ENCODE measurements around the gene SH3YL1. TPM values are rescaled to one million over a fixed set of nuclear protein-coding genes. Genes with fewer than 3 reads are reported as not detected.

The SH3YL1 gene
- total RNA-seq, 3 donors from 2014 or later (not counting 1 experiment from before 2014, with no cell fraction given) = 28.3 to 42.2 (median 32.3) TPM

- TF ChIP-seq CTCF (IDR thresholded peaks at IDR 0.05) = no peak
- no peaks in the 10 kb centered on the region for H3K9me3 ChIP-seq (ENCODE audit: control insufficient read depth, insufficient read depth, low read length)
- no peaks in the 10 kb centered on the region for H3K27me3 ChIP-seq (ENCODE audit: control insufficient read depth, insufficient read depth, low read length)
- Mint-ChIP-seq H3K27ac (peak overlapping the region; percentile 73 to 76), H3K4me1 (peaks cover 47 to 59% of the 10 kb centered on the region in 2 donors), H3K36me3 (peaks cover 8% of the 10 kb centered on the region), H3K4me3 (peak overlapping the region; percentile 65), H3K27me3 (ENCODE audit: low read depth in 2 of 2) (no peaks in the 10 kb centered on the region), H3K9me3 (peaks cover 0 to 2% of the 10 kb centered on the region in 2 donors)
- H3K4me1 ChIP-seq (ENCODE audit: control insufficient read depth, insufficient read depth, low read length) = peaks cover 30% of the 10 kb centered on the region
- peak; percentile 70 to 94 (median 79) for ATAC-seq
- intact Hi-C loops (cut with micrococcal nuclease) = loop anchor here (1.0 kb wide), 1 partner anchor 30 kb away; no protein-coding TSS in a partner anchor
- no peak overlapping the region for H3K4me3 ChIP-seq (ENCODE audit: low read length)
- 51% methylated on average over 3 of the region's 4 CpGs for WGBS (ENCODE audit: insufficient coverage)
- H3K36me3 ChIP-seq (ENCODE audit: control insufficient read depth, insufficient read depth, low read length) = peaks cover 5% of the 10 kb centered on the region
- H3K27ac ChIP-seq (ENCODE audit: low read length) = peak overlapping the region; percentile 9
- peak in 1 of 2 donors; percentile 21 for DNase-seq
These were observed 40.4 kb downstream of the SH3YL1 start for GRCh38 chr2:223451-223850.

- Mint-ChIP-seq H3K27ac (no peak overlapping the region), H3K4me1 (peaks cover 3 to 4% of the 10 kb centered on the region in 2 donors), H3K4me3 (no peak overlapping the region), H3K9me3 (no peaks in the 10 kb centered on the region), H3K27me3 (ENCODE audit: low read depth in 2 of 2) (peaks cover 4 to 7% of the 10 kb centered on the region in 2 donors), H3K36me3 (peaks cover 7% of the 10 kb centered on the region)
- DNase-seq (no peak), ATAC-seq (no peak)
- Histone ChIP-seq H3K36me3 (ENCODE audit: control insufficient read depth, insufficient read depth, low read length) (peaks cover 3% of the 10 kb centered on the region), H3K9me3 (ENCODE audit: control insufficient read depth, insufficient read depth, low read length) (no peaks in the 10 kb centered on the region), H3K4me1 (ENCODE audit: control insufficient read depth, insufficient read depth, low read length) (no peaks in the 10 kb centered on the region), H3K4me3 (ENCODE audit: low read length) (no peak overlapping the region), H3K27me3 (ENCODE audit: control insufficient read depth, insufficient read depth, low read length) (no peaks in the 10 kb centered on the region), H3K27ac (ENCODE audit: low read length) (no peak overlapping the region)
- TF ChIP-seq CTCF (IDR thresholded peaks at IDR 0.05) = no peak
- intact Hi-C loops (cut with micrococcal nuclease) = no loop called here
- WGBS (ENCODE audit: insufficient coverage) = 95% methylated on average over 2 of the region's 3 CpGs
These were observed 47.8 kb downstream of the SH3YL1 start for GRCh38 chr2:216068-216467.

GRCh38 chr2:213932-214693 is 49.7 kb downstream of the SH3YL1 start:
- H3K4me1 ChIP-seq (ENCODE audit: control insufficient read depth, insufficient read depth, low read length) = peaks cover 9% of the 10 kb centered on the region
- Mint-ChIP-seq H3K36me3 (peaks cover 7% of the 10 kb centered on the region), H3K4me3 (no peak overlapping the region), H3K9me3 (no peaks in the 10 kb centered on the region), H3K27ac (no peak overlapping the region), H3K27me3 (ENCODE audit: low read depth in 2 of 2) (peaks cover 6 to 7% of the 10 kb centered on the region in 2 donors), H3K4me1 (peaks cover 18% of the 10 kb centered on the region in 2 donors)
- WGBS (ENCODE audit: insufficient coverage) = 93% methylated on average over 43 of the region's 43 CpGs
- no peaks in the 10 kb centered on the region for H3K9me3 ChIP-seq (ENCODE audit: control insufficient read depth, insufficient read depth, low read length)
- no peak for DNase-seq
- ATAC-seq = no peak
- H3K36me3 ChIP-seq (ENCODE audit: control insufficient read depth, insufficient read depth, low read length) = peaks cover under 1% of the 10 kb centered on the region
- no peak overlapping the region for H3K4me3 ChIP-seq (ENCODE audit: low read length)
- intact Hi-C loops (cut with micrococcal nuclease) = no loop called here
- no peak overlapping the region for H3K27ac ChIP-seq (ENCODE audit: low read length)
- no peak for TF ChIP-seq CTCF (IDR thresholded peaks at IDR 0.05)
- no peaks in the 10 kb centered on the region for H3K27me3 ChIP-seq (ENCODE audit: control insufficient read depth, insufficient read depth, low read length)
